H1 (cell line): ENCODE measurements around the gene ARHGAP6. TPM values are rescaled to one million over a fixed set of nuclear protein-coding genes. Genes with fewer than 3 reads are reported as not detected.

Experiments
- CTCF ChIA-PET: fragments of 300-600 bp; sonication (Branson Sonifier 250); formaldehyde crosslinking; loops from one replicate; lab custom pipeline; 2021; ENCODE audit not compliant: partially characterized antibody; lab: Charles Lee
- POLR2A ChIA-PET: fragments of 300-600 bp; sonication (Branson Sonifier 250); formaldehyde crosslinking; loops from one replicate; lab custom pipeline; 2021; ENCODE audit warnings: inconsistent platforms; ENCODE audit not compliant: partially characterized antibody; lab: Charles Lee
- DNase-seq, 2 experiments: peaks; one replicate each; pipeline versions ENCODE4 v3.0.0 to v3.0.0-alpha.2; 2010 to 2022; ENCODE audit warnings: low spot score in 2 of 2, low read depth in 1 of 2, mixed read lengths in 1 of 2
- FAIRE-seq: peaks from 2 replicates; lab custom pipeline; 2011; peaks lifted over from hg19 to GRCh38; lab: Jason Lieb, UNC
- H2AFZ ChIP-seq: 2 replicates; pipeline ENCODE4 v1.8.1; 2012; ENCODE audit warnings: low read length, inconsistent platforms
- H2AK5ac ChIP-seq: 2 replicates; pipeline ENCODE4 v1.6.1; 2013; ENCODE audit warnings: low read depth, low read length
- H2BK120ac ChIP-seq: replicated peaks from 2 replicates; pipeline ENCODE3; 2013; ENCODE audit warnings: low read depth, low read length, inconsistent platforms
- H2BK12ac ChIP-seq: 2 replicates; pipeline ENCODE4 v1.6.1; 2013; ENCODE audit warnings: low read depth, low read length
- H2BK15ac ChIP-seq: 2 replicates; pipeline ENCODE4 v1.6.1; 2013; ENCODE audit warnings: low read length
- H2BK20ac ChIP-seq: 2 replicates; pipeline ENCODE4 v1.6.1; 2013; ENCODE audit warnings: low read length
- H2BK5ac ChIP-seq: 2 replicates; pipeline ENCODE4 v1.6.1; 2013; ENCODE audit warnings: low read depth, low read length
- H3K14ac ChIP-seq: 2 replicates; pipeline ENCODE4 v1.6.1; 2013; ENCODE audit warnings: inconsistent platforms; ENCODE audit not compliant: insufficient read length
- H3K18ac ChIP-seq: 2 replicates; pipeline ENCODE4 v1.6.1; 2013; ENCODE audit warnings: low read length; ENCODE audit errors: extremely low read depth
- H3K23ac ChIP-seq: 2 replicates; pipeline ENCODE4 v1.6.1; 2013; ENCODE audit warnings: inconsistent platforms; ENCODE audit not compliant: insufficient read length
- H3K23me2 ChIP-seq: 2 replicates; pipeline ENCODE4 v1.6.1; 2013; ENCODE audit warnings: low read depth, low read length
- H3K27ac ChIP-seq: 2 replicates; pipeline ENCODE4 v1.6.1; 2011; ENCODE audit warnings: low read depth, low read length, inconsistent platforms
- H3K27me3 ChIP-seq, 4 experiments: replicated peaks in 1 of 4; 1 replicate in 1 of 4; 2 replicates in 3 of 4; pipeline versions ENCODE4 v1.6.1 to v1.8.1; 2011 to 2013; ENCODE audit warnings: low read length in 3 of 4, mild to moderate bottlenecking in 3 of 4, inconsistent platforms in 2 of 4, mixed read lengths in 2 of 4, moderate library complexity in 1 of 4; ENCODE audit not compliant: control insufficient read depth in 3 of 4, insufficient read depth in 3 of 4; ENCODE audit errors: extremely low read depth in 1 of 4
- H3K36me3 ChIP-seq, 4 experiments: 2 replicates each; pipeline versions ENCODE4 v1.6.1 to v1.8.1; 2011 to 2013; ENCODE audit warnings: mild to moderate bottlenecking in 4 of 4, low read length in 3 of 4, moderate library complexity in 2 of 4, control low read depth in 1 of 4, inconsistent platforms in 1 of 4; ENCODE audit not compliant: insufficient read depth in 4 of 4, control insufficient read depth in 2 of 4
- H3K4ac ChIP-seq: replicated peaks from 2 replicates; pipeline ENCODE3; 2013; ENCODE audit warnings: low read length, low read depth, mixed read lengths, inconsistent platforms; ENCODE audit not compliant: insufficient read length
- H3K4me1 ChIP-seq, 4 experiments: replicated peaks in 1 of 4; 1 replicate in 1 of 4; 2 replicates in 3 of 4; pipeline versions ENCODE4 v1.6.1 to v1.8.1; 2011 to 2013; ENCODE audit warnings: low read length in 3 of 4, inconsistent platforms in 2 of 4, mixed read lengths in 1 of 4; ENCODE audit not compliant: insufficient read depth in 4 of 4, control insufficient read depth in 3 of 4
- H3K4me2 ChIP-seq, 2 experiments: 2 replicates each; pipeline versions ENCODE4 v1.6.1 to v1.8.1; 2011 to 2013; ENCODE audit warnings: low read depth in 2 of 2, low read length in 2 of 2, control low read depth in 1 of 2, inconsistent platforms in 1 of 2, mild to moderate bottlenecking in 1 of 2; ENCODE audit not compliant: insufficient read depth in 1 of 2
- H3K4me3 ChIP-seq, 4 experiments: fragments of 200-600, 300-600 bp in 1 of 4; sonication (generic), shearing (Covaris generic), sonication (Bioruptor Twin) in 1 of 4; 2 replicates each; pipeline versions ENCODE4 v1.5.1 to v1.8.1; 2011 to 2016; ENCODE audit warnings: low read length in 4 of 4, low read depth in 3 of 4, control low read depth in 2 of 4, inconsistent platforms in 2 of 4, mild to moderate bottlenecking in 2 of 4, mixed read lengths in 1 of 4, moderate library complexity in 1 of 4; ENCODE audit not compliant: insufficient read depth in 2 of 4; ENCODE audit errors: extremely low read depth in 1 of 4
- H3K56ac ChIP-seq: replicated peaks from 2 replicates; pipeline ENCODE3; 2013; ENCODE audit warnings: low read depth, mild to moderate bottlenecking, mixed read lengths, low read length, inconsistent platforms; ENCODE audit not compliant: insufficient read length
- H3K79me1 ChIP-seq: 2 replicates; pipeline ENCODE4 v1.6.1; 2013; ENCODE audit warnings: low read depth, low read length, control low read depth
- H3K79me2 ChIP-seq, 2 experiments: 2 replicates each; pipeline versions ENCODE4 v1.6.1 to v1.8.1; 2012 to 2013; ENCODE audit warnings: low read length in 2 of 2, mild to moderate bottlenecking in 2 of 2, inconsistent platforms in 1 of 2; ENCODE audit not compliant: insufficient read depth in 2 of 2, control insufficient read depth in 1 of 2
- H3K9ac ChIP-seq, 4 experiments: replicated peaks in 1 of 4; 1 replicate in 1 of 4; 2 replicates in 3 of 4; pipeline versions ENCODE4 v1.6.1 to v1.8.1; 2011 to 2013; ENCODE audit warnings: low read depth in 3 of 4, low read length in 3 of 4, control low read depth in 2 of 4, mild to moderate bottlenecking in 2 of 4, moderate library complexity in 2 of 4, inconsistent platforms in 1 of 4; ENCODE audit errors: extremely low read depth in 1 of 4
- H3K9me3 ChIP-seq, 2 experiments: 2 replicates each; pipeline versions ENCODE4 v1.6.1 to v1.8.1; 2012 to 2013; ENCODE audit warnings: mild to moderate bottlenecking in 2 of 2, moderate library complexity in 2 of 2, control low read depth in 1 of 2, inconsistent platforms in 1 of 2, low read depth in 1 of 2, low read length in 1 of 2, mixed read lengths in 1 of 2; ENCODE audit not compliant: insufficient read depth in 2 of 2
- H4K20me1 ChIP-seq, 2 experiments: replicated peaks in 1 of 2; 2 replicates each; pipeline versions ENCODE3 to v1.8.1; 2011 to 2013; ENCODE audit warnings: inconsistent platforms in 2 of 2, low read length in 2 of 2, mild to moderate bottlenecking in 1 of 2; ENCODE audit not compliant: insufficient read depth in 2 of 2, control insufficient read depth in 1 of 2
- H4K5ac ChIP-seq: 2 replicates; pipeline ENCODE4 v1.6.1; 2013; ENCODE audit warnings: low read length, low read depth, mixed read lengths, inconsistent platforms; ENCODE audit not compliant: insufficient read length
- H4K8ac ChIP-seq: 2 replicates; pipeline ENCODE4 v1.8.0; 2013; ENCODE audit warnings: mild to moderate bottlenecking, moderate library complexity, low read length, inconsistent platforms; ENCODE audit not compliant: insufficient read depth; ENCODE audit errors: extremely low read depth
- H4K91ac ChIP-seq: replicated peaks from 2 replicates; pipeline ENCODE3; 2013; ENCODE audit warnings: low read length, mixed read lengths, inconsistent platforms; ENCODE audit not compliant: insufficient read length
- BACH1 ChIP-seq: IDR thresholded peaks from 2 replicates; pipeline ENCODE4 v1.6.1; 2012; ENCODE audit warnings: low read length, improper control_type of control experiment
- CEBPB ChIP-seq: IDR thresholded peaks from 2 replicates; pipeline ENCODE4 v1.6.1; 2012; ENCODE audit warnings: low read depth, low read length
- CHD1 ChIP-seq: IDR thresholded peaks from 2 replicates; pipeline ENCODE4 v1.6.1; 2012; ENCODE audit warnings: low read depth, low read length, improper control_type of control experiment
- CREB1 ChIP-seq: IDR thresholded peaks from 2 replicates; pipeline ENCODE4 v1.6.1; 2012; ENCODE audit warnings: inconsistent platforms
- HDAC6 ChIP-seq: IDR thresholded peaks from one replicate; pipeline ENCODE4 v1.7.1; 2012; ENCODE audit warnings: low read depth, mild to moderate bottlenecking, inconsistent platforms, low read length, moderate library complexity
- KDM1A ChIP-seq: fragments of 200-600, 300-600 bp; sonication (generic); IDR thresholded peaks from 2 replicates; pipeline ENCODE4 v1.7.1; 2016; ENCODE audit warnings: mild to moderate bottlenecking, low read length, borderline replicate concordance
- POLR2A ChIP-seq, 2 experiments: IDR thresholded peaks; 1 replicate in 1 of 2; 2 replicates in 1 of 2; pipeline ENCODE4 v1.6.1; 2011; ENCODE audit warnings: low read depth in 2 of 2, low read length in 2 of 2, mild to moderate bottlenecking in 2 of 2; ENCODE audit errors: control extremely low read depth in 1 of 2
- TAF7 ChIP-seq: optimal IDR thresholded peaks from 2 replicates; pipeline ENCODE3; 2011; ENCODE audit warnings: low read depth, mild to moderate bottlenecking, inconsistent platforms, low read length, moderate library complexity, borderline replicate concordance
- WGBS, 2 experiments: shearing (Covaris generic) in 1 of 2; methylation state at CpG; one replicate each; pipeline versions ENCODE4 v1.1.6 to v1.1.7; 2013 to 2015; ENCODE audit warnings: low lambda C conversion rate in 2 of 2, mixed read lengths in 2 of 2, inconsistent platforms in 1 of 2, low coverage in 1 of 2, missing lambda C conversion rate in 1 of 2; ENCODE audit not compliant: insufficient replicate concordance in 2 of 2, insufficient coverage in 1 of 2, insufficient read length in 1 of 2; ENCODE audit errors: extremely low coverage in 1 of 2, missing lambda C conversion rate in 1 of 2; 5-methylcytosine and 5-hydroxymethylcytosine counted together
- polyA plus RNA-seq, 7 experiments: library from polyadenylated mRNA; depleted of rRNA in 3 of 7; stranded (reverse) in 5 of 7; unstranded in 2 of 7; fragments of >200 nt in 5 of 7; fragments of 200-250 nt in 2 of 7; gene quantifications; 1 replicate in 5 of 7; 2 replicates in 1 of 7; 4 replicates in 1 of 7; pipeline versions ENCODE4 v1.2.1 to v1.2.3, GENCODE V29; 2011 to 2013; ENCODE audit warnings: missing spikeins in 2 of 7, mixed read lengths in 2 of 7
- total RNA-seq: library from RNA; stranded (reverse); fragmentation: NEBNext Ultra II Directional; extraction: Animal tissue kit (Norgen Biotek cat#: 25700); gene quantifications from 2 replicates; pipeline ENCODE4 v1.2.1, GENCODE V29; 2021
- TF ChIP-seq, protein P1 (sequence below): IDR thresholded peaks from 2 replicates; pipeline ENCODE4 v1.6.1; 2012; ENCODE audit warnings: inconsistent platforms
- TF ChIP-seq, protein P2 (sequence below): IDR thresholded peaks from 2 replicates; pipeline ENCODE4 v1.6.1; 2012; ENCODE audit warnings: low read length, inconsistent platforms

Gene ARHGAP6
- total and polyA plus RNA-seq, 2 of the 8 experiments (the other 6 are each of a cell fraction or from before 2014, with no cell fraction given), result 0.35 to 0.82 TPM

DNA sequence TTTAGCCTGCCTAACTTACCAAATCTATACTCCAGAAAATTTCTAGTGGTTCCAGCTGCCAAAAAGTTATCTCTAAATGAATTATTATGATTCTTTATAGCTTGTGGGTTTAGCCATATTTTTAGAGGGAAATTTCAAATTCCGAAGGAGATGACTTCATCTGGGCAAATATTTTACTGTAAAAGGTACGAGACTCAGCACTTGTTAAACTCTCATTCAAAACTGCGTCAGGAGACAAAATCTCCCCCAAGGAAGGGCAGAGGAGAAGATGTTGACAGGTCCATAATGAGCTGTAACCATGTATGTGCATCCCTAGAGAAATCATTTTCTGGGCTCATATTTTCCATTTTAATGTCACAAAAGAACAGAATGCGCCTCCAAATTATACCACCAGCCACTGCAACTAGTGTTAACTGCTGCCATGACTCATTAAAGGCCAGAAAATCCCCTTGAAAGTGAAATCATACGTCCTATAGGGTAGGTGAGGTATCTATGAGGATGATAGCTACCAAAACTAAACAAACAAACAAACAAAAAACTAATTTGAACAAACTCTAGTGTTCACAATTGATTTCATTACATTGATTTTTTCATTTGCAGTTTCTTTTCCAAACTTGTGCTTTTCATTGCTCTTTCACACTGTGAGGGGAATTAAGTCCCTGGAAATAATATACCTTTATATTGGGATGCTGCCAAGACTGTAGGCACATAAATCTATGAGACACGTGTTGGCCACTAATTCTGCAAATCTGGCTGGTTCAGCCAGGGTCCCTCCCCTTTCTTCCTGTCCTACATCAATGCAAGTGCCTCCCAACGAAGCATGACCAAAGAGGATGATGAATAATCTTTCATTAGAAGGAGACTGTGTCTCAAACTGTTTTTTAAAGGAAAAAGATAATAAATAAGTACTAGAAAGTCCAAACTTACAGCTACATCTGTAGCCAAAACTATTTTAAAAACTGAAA lies 85.8 kb downstream of the ARHGAP6 start:
- 77% methylated on average over 7 of the region's 7 CpGs; no CpG with 5 or more reads in 1 of the 2 experiments for WGBS, 2 experiments
- TF ChIP-seq KDM1A (no peak), CHD1 (no peak), CREB1 (no peak), POLR2A (IDR thresholded peaks at IDR 0.05; ENCODE audit: control extremely low read depth in 1 of 2, low read depth in 2 of 2, low read length in 2 of 2) (no peak), TAF7 (no peak), HDAC6 (no peak), BACH1 (no peak), CEBPB (no peak)
- TF ChIP-seq, protein P1, sequence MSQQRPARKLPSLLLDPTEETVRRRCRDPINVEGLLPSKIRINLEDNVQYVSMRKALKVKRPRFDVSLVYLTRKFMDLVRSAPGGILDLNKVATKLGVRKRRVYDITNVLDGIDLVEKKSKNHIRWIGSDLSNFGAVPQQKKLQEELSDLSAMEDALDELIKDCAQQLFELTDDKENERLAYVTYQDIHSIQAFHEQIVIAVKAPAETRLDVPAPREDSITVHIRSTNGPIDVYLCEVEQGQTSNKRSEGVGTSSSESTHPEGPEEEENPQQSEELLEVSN, result no peak
- TF ChIP-seq, protein P2, sequence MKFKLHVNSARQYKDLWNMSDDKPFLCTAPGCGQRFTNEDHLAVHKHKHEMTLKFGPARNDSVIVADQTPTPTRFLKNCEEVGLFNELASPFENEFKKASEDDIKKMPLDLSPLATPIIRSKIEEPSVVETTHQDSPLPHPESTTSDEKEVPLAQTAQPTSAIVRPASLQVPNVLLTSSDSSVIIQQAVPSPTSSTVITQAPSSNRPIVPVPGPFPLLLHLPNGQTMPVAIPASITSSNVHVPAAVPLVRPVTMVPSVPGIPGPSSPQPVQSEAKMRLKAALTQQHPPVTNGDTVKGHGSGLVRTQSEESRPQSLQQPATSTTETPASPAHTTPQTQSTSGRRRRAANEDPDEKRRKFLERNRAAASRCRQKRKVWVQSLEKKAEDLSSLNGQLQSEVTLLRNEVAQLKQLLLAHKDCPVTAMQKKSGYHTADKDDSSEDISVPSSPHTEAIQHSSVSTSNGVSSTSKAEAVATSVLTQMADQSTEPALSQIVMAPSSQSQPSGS, result no peak

More for the DNA sequence above, 85.8 kb downstream of the ARHGAP6 start:
- Histone ChIP-seq H3K79me2 (no peaks in the 10 kb centered on the region), H3K27ac (no peak overlapping the region), H2BK5ac (no peak overlapping the region), H3K14ac (no peak overlapping the region), H4K8ac (no peak overlapping the region), H2BK120ac (no peak overlapping the region), H3K56ac (no peak overlapping the region), H2BK20ac (no peak overlapping the region), H2BK15ac (no peak overlapping the region), H4K91ac (no peak overlapping the region), H3K9ac (no peak overlapping the region), H3K27me3 (0 out of 7 replicates have a peak, but pooled peaks cover 0 to 2% (median under 1%) of the 10 kb centered on the region in 4 experiments), H4K20me1 (no peaks in the 10 kb centered on the region), H3K23me2 (no peaks in the 10 kb centered on the region), H4K5ac (no peak overlapping the region), H3K4me3 (no peak overlapping the region), H3K18ac (no peak overlapping the region), H3K4me1 (no peaks in the 10 kb centered on the region), H2BK12ac (no peak overlapping the region), H2AK5ac (no peak overlapping the region), H3K4me2 (no peak overlapping the region), H3K23ac (no peak overlapping the region), H3K4ac (no peak overlapping the region), H3K36me3 (no peaks in the 10 kb centered on the region), H3K79me1 (no peaks in the 10 kb centered on the region), H2AFZ (no peak overlapping the region), H3K9me3 (no peaks in the 10 kb centered on the region)
- POLR2A ChIA-PET, result no interaction called here
- FAIRE-seq, result no peak
- CTCF ChIA-PET, result interaction anchor here (1.2 to 1.3 kb wide), 2 partner anchors 21 to 48 kb away, joined by 3 read pairs; no protein-coding TSS in a partner anchor
- DNase-seq, result no peak
